CD4-positive, alpha-beta T cell (primary cell): ENCODE measurements around the gene TRRAP. TPM values are rescaled to one million over a fixed set of nuclear protein-coding genes. Genes with fewer than 3 reads are reported as not detected.

ENCODE experiments used
- ATAC-seq: fragments of 200-7000 bp; cut with Tn5 transposase; one replicate; pipeline ENCODE4 v1.10.0; 2022; ENCODE audit warnings: mild to moderate bottlenecking; ENCODE audit not compliant: poor library complexity
- CTCF ChIA-PET: fragments of 350-600 bp; sonication (Branson Sonifier 250); formaldehyde crosslinking; loops from one replicate; lab custom pipeline; 2021; ENCODE audit warnings: antibody characterized with exemption, inconsistent platforms; lab: Charles Lee
- POLR2A ChIA-PET: fragments of 350-600 bp; sonication (Branson Sonifier 250); formaldehyde crosslinking; loops from one replicate; lab custom pipeline; 2021; ENCODE audit warnings: antibody characterized with exemption, inconsistent platforms; lab: Charles Lee
- DNase-seq, 14 experiments: peaks; one replicate each; pipeline ENCODE4 v3.0.0-alpha.2; 2013 to 2020; ENCODE audit warnings: mixed read lengths in 2 of 14
- H3K27ac ChIP-seq, 2 donors: one replicate each; pipeline versions ENCODE4 v1.5.1 to v1.7.0; 2013; ENCODE audit warnings: low read length in 2 of 2, low read depth in 1 of 2, mild to moderate bottlenecking in 1 of 2
- H3K27me3 ChIP-seq, 2 experiments: 1 replicate in 1 of 2; 2 replicates in 1 of 2; pipeline versions ENCODE4 v1.6.1 to v1.7.0; 2013; ENCODE audit warnings: low read length in 2 of 2, control low read depth in 1 of 2, mild to moderate bottlenecking in 1 of 2, moderate library complexity in 1 of 2; ENCODE audit not compliant: insufficient read depth in 2 of 2, control insufficient read depth in 1 of 2
- H3K36me3 ChIP-seq: one replicate; pipeline ENCODE4 v1.6.1; 2013; ENCODE audit warnings: low read length, control low read depth; ENCODE audit not compliant: insufficient read depth
- H3K4me1 ChIP-seq: one replicate; pipeline ENCODE4 v1.6.1; 2013; ENCODE audit warnings: low read length, control low read depth; ENCODE audit not compliant: insufficient read depth
- H3K4me3 ChIP-seq: one replicate; pipeline ENCODE4 v1.5.1; 2013; ENCODE audit warnings: mild to moderate bottlenecking, low read length, moderate library complexity
- H3K9me3 ChIP-seq, 2 experiments: 1 replicate in 1 of 2; 2 replicates in 1 of 2; pipeline versions ENCODE4 v1.6.1 to v1.7.0; 2013; ENCODE audit warnings: low read length in 2 of 2, mild to moderate bottlenecking in 2 of 2, control low read depth in 1 of 2, moderate library complexity in 1 of 2; ENCODE audit not compliant: control insufficient read depth in 1 of 2, insufficient read depth in 1 of 2
- H3K27ac Mint-ChIP-seq: one replicate; pipeline ENCODE4 v1.8.0; 2020; ENCODE audit warnings: mixed read lengths
- H3K27me3 Mint-ChIP-seq: one replicate; pipeline ENCODE4 v1.8.0; 2021; ENCODE audit warnings: mixed read lengths
- H3K36me3 Mint-ChIP-seq: one replicate; pipeline ENCODE4 v1.8.0; 2021; ENCODE audit warnings: low read depth, mixed read lengths
- H3K4me1 Mint-ChIP-seq: one replicate; pipeline ENCODE4 v1.8.0; 2021; ENCODE audit warnings: low read depth, mixed read lengths
- H3K4me3 Mint-ChIP-seq: one replicate; pipeline ENCODE4 v1.8.0; 2020; ENCODE audit warnings: mild to moderate bottlenecking, mixed read lengths
- H3K9me3 Mint-ChIP-seq: one replicate; pipeline ENCODE4 v1.8.0; 2020; ENCODE audit warnings: mixed read lengths
- intact Hi-C, 2 experiments: fragments of 100-400 bp; cut with DNase I in 1 of 2; cut with micrococcal nuclease in 1 of 2; formaldehyde crosslinking; loops; one replicate each; pipeline versions ENCODE4 v1.15.1 to v1.9.0; 2023 to 2025; cut with DNase I, micrococcal nuclease
- total RNA-seq, 174 experiments: library from RNA in 2 of 174; stranded (reverse) in 2 of 174; gene quantifications; one replicate each; pipeline ENCODE4 v1.2.3 and lab custom pipeline; 2021 to 2026
- TF ChIP-seq, protein P1 (sequence below): fragments of 200-600 bp; IDR thresholded peaks from one replicate; pipeline ENCODE4 v1.8.0; 2022; ENCODE audit warnings: antibody characterized with exemption, mild to moderate bottlenecking

The TRRAP gene
- total RNA-seq, 2 experiments from 2014 or later, result 47.9 to 48.3 TPM

DNA sequence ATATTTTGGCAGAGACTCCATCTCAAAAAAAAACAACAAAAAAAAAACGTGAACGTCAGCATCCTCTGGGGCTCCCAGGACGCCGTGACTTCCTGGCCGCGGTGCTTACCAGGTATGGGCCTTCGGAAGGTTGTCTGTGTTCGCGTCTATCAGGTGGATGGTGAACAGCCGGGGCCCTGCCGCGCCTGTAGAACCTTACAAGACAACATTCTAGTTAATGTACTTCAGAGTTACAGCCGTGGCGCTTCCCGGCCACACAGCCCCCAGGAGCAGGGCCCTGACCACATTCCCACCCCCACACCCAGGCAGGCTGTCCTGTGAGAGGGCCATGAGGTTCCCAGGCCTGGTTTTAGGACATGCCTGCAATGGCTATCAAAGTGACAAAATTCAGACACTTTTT lies 154.6 kb downstream of the TRRAP start:
- CTCF ChIA-PET, result no interaction called here
- intact Hi-C loops, result no loop called here
- Mint-ChIP-seq H3K4me3 (no peak overlapping the region), H3K27ac (no peak overlapping the region), H3K36me3 (peaks cover 92% of the 10 kb centered on the region), H3K27me3 (no peaks in the 10 kb centered on the region), H3K4me1 (no peaks in the 10 kb centered on the region), H3K9me3 (no peaks in the 10 kb centered on the region)
- no peak for DNase-seq
- Histone ChIP-seq H3K9me3 (no peaks in the 10 kb centered on the region), H3K36me3 (peaks cover 92% of the 10 kb centered on the region), H3K4me1 (no peaks in the 10 kb centered on the region), H3K27ac (no peak overlapping the region), H3K4me3 (no peak overlapping the region), H3K27me3 (no peaks in the 10 kb centered on the region)
- TF ChIP-seq, protein P1, sequence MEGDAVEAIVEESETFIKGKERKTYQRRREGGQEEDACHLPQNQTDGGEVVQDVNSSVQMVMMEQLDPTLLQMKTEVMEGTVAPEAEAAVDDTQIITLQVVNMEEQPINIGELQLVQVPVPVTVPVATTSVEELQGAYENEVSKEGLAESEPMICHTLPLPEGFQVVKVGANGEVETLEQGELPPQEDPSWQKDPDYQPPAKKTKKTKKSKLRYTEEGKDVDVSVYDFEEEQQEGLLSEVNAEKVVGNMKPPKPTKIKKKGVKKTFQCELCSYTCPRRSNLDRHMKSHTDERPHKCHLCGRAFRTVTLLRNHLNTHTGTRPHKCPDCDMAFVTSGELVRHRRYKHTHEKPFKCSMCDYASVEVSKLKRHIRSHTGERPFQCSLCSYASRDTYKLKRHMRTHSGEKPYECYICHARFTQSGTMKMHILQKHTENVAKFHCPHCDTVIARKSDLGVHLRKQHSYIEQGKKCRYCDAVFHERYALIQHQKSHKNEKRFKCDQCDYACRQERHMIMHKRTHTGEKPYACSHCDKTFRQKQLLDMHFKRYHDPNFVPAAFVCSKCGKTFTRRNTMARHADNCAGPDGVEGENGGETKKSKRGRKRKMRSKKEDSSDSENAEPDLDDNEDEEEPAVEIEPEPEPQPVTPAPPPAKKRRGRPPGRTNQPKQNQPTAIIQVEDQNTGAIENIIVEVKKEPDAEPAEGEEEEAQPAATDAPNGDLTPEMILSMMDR, result no peak
- POLR2A ChIA-PET, result no interaction called here
- ATAC-seq, result no peak

- CTCF ChIA-PET, result no interaction called here
- Histone ChIP-seq H3K27me3 (no peaks in the 10 kb centered on the region), H3K4me3 (no peak overlapping the region), H3K4me1 (no peaks in the 10 kb centered on the region), H3K27ac (no peak overlapping the region), H3K36me3 (peaks cover 92% of the 10 kb centered on the region), H3K9me3 (no peaks in the 10 kb centered on the region)
- H3K4me3 Mint-ChIP-seq, result no peak overlapping the region
- H3K9me3 Mint-ChIP-seq, result no peaks in the 10 kb centered on the region
- no peak for ATAC-seq
- DNase-seq, result no peak
- H3K27ac Mint-ChIP-seq, result no peak overlapping the region
- POLR2A ChIA-PET, result no interaction called here
- TF ChIP-seq, protein P1, result no peak
- H3K4me1 Mint-ChIP-seq, result no peaks in the 10 kb centered on the region
- intact Hi-C loops, result no loop called here
- peaks cover 93% of the 10 kb centered on the region for H3K36me3 Mint-ChIP-seq
- H3K27me3 Mint-ChIP-seq, result no peaks in the 10 kb centered on the region
Measured at GRCh38 chr7:99033765-99034164, 155.4 kb downstream of the TRRAP start.

- CTCF ChIA-PET, result no interaction called here
- no peaks in the 10 kb centered on the region for H3K4me1 ChIP-seq
- POLR2A ChIA-PET, result no interaction called here
- no peaks in the 10 kb centered on the region for H3K9me3 ChIP-seq
- TF ChIP-seq, protein P1, result no peak
- intact Hi-C loops, result no loop called here
- DNase-seq (no peak), ATAC-seq (no peak)
- Mint-ChIP-seq H3K36me3 (peaks cover 87% of the 10 kb centered on the region), H3K27me3 (no peaks in the 10 kb centered on the region), H3K9me3 (no peaks in the 10 kb centered on the region), H3K27ac (no peak overlapping the region), H3K4me1 (peaks cover under 1% of the 10 kb centered on the region), H3K4me3 (no peak overlapping the region)
- H3K27ac ChIP-seq, result no peak overlapping the region
- H3K4me3 ChIP-seq, result no peak overlapping the region
- H3K27me3 ChIP-seq, result no peaks in the 10 kb centered on the region
- H3K36me3 ChIP-seq, result peaks cover 88% of the 10 kb centered on the region
Measured at GRCh38 chr7:99034932-99035722, 156.8 kb downstream of the TRRAP start.
